ENCODE data around the gene ANOS1.
"Not testable (repeated sequence)": the region's sequence is repeated elsewhere in the genome, so short reads cannot be mapped to it uniquely, and the experiment has no call there.

ANOS1 gene

GRCh38 chrX:8548446-8548845, 183.5 kb downstream of the ANOS1 start:
- in situ Hi-C loops (cut with HindIII; ENCODE audit: low pct_unique_long_range_greater_than_20kb, low sequenced_read_pairs), result no loop called here
- no peak for TF ChIP-seq JUND (IDR thresholded peaks at IDR 0.05; ENCODE audit: low read depth)
- no peak for DNase-seq (ENCODE audit: low read depth in 1 of 2, low spot score in 1 of 2)

GRCh38 chrX:8546715-8547114, 185.2 kb downstream of the ANOS1 start:
- TF ChIP-seq JUND (IDR thresholded peaks at IDR 0.05; ENCODE audit: low read depth), result no peak
- in situ Hi-C loops (cut with HindIII; ENCODE audit: low pct_unique_long_range_greater_than_20kb, low sequenced_read_pairs), result no loop called here
- DNase-seq (ENCODE audit: low read depth in 1 of 2, low spot score in 1 of 2), result no peak

GRCh38 chrX:8520791-8521190, 211.1 kb downstream of the ANOS1 start:
- no peak for TF ChIP-seq JUND (IDR thresholded peaks at IDR 0.05; ENCODE audit: low read depth)
- DNase-seq (ENCODE audit: low read depth in 1 of 2, low spot score in 1 of 2), result no peak
- in situ Hi-C loops (cut with HindIII; ENCODE audit: low pct_unique_long_range_greater_than_20kb, low sequenced_read_pairs), result no loop called here

- in situ Hi-C loops (cut with HindIII; ENCODE audit: low pct_unique_long_range_greater_than_20kb, low sequenced_read_pairs), result no loop called here
Measured at GRCh38 chrX:8520178-8520577, 211.8 kb downstream of the ANOS1 start.

GRCh38 chrX:8504451-8504850, 227.5 kb downstream of the ANOS1 start:
- in situ Hi-C loops (cut with HindIII; ENCODE audit: low pct_unique_long_range_greater_than_20kb, low sequenced_read_pairs), result no loop called here
- no peak for DNase-seq (ENCODE audit: low read depth in 1 of 2, low spot score in 1 of 2)
- no peak for TF ChIP-seq JUND (IDR thresholded peaks at IDR 0.05; ENCODE audit: low read depth)

More at GRCh38 chrX:8520178-8520577, 211.8 kb downstream of the ANOS1 start:
- no peak for TF ChIP-seq JUND (IDR thresholded peaks at IDR 0.05; ENCODE audit: low read depth)
- DNase-seq (ENCODE audit: low read depth in 1 of 2, low spot score in 1 of 2), result no peak

GRCh38 chrX:8502101-8502500, 229.8 kb downstream of the ANOS1 start:
- DNase-seq (ENCODE audit: low read depth in 1 of 2, low spot score in 1 of 2); in situ Hi-C loops (cut with HindIII; ENCODE audit: low pct_unique_long_range_greater_than_20kb, low sequenced_read_pairs): not testable (repeated sequence)

- DNase-seq (ENCODE audit: low read depth in 1 of 2, low spot score in 1 of 2), result no peak
- in situ Hi-C loops (cut with HindIII; ENCODE audit: low pct_unique_long_range_greater_than_20kb, low sequenced_read_pairs), result no loop called here
- TF ChIP-seq JUND (IDR thresholded peaks at IDR 0.05; ENCODE audit: low read depth), result no peak
Measured at GRCh38 chrX:8500203-8500602, 231.7 kb downstream of the ANOS1 start.

GRCh38 chrX:8495036-8495435, 236.9 kb downstream of the ANOS1 start:
- not testable (repeated sequence) for DNase-seq (ENCODE audit: low read depth in 1 of 2, low spot score in 1 of 2)

GRCh38 chrX:8484360-8484949, 247.5 kb downstream of the ANOS1 start:
- TF ChIP-seq JUND (IDR thresholded peaks at IDR 0.05; ENCODE audit: low read depth), result no peak
- in situ Hi-C loops (cut with HindIII; ENCODE audit: low pct_unique_long_range_greater_than_20kb, low sequenced_read_pairs), result no loop called here
- DNase-seq (ENCODE audit: low read depth in 1 of 2, low spot score in 1 of 2), result no peak

More at GRCh38 chrX:8495036-8495435, 236.9 kb downstream of the ANOS1 start:
- in situ Hi-C loops (cut with HindIII; ENCODE audit: low pct_unique_long_range_greater_than_20kb, low sequenced_read_pairs), result not testable (repeated sequence)

Data from T47D (cell line).